OCI-LY1 (cell line): ENCODE results near the gene CAMTA1.
A peak's percentile ranks its signal among the peaks of the same experiment; 100 is the strongest.

Experiments
- H2AFZ ChIP-seq: fragments of 200-600 bp; sonication (generic), shearing (Covaris generic); 2 replicates; pipeline ENCODE4 v1.6.0; 2014; ENCODE audit warnings: antibody characterized with exemption, mild to moderate bottlenecking, low read length
- H3F3A ChIP-seq: fragments of 200-600 bp; sonication (generic), shearing (Covaris generic); 2 replicates; pipeline ENCODE4 v1.6.0; 2014; ENCODE audit warnings: mild to moderate bottlenecking, antibody characterized with exemption, low read length, moderate library complexity; ENCODE audit not compliant: insufficient read depth
- H3K27ac ChIP-seq: fragments of 200-600 bp; sonication (generic); 2 replicates; pipeline ENCODE4 v1.5.1; 2014; ENCODE audit warnings: low read length, mixed run types, mild to moderate bottlenecking, low read depth; ENCODE audit not compliant: poor library complexity, severe bottlenecking
- H3K27me3 ChIP-seq: fragments of 200-600 bp; sonication (generic); 2 replicates; pipeline ENCODE4 v1.6.0; 2014; ENCODE audit warnings: antibody characterized with exemption, mild to moderate bottlenecking, low read length, moderate library complexity; ENCODE audit not compliant: insufficient read depth
- H3K36me3 ChIP-seq: fragments of 200-600 bp; sonication (generic); 2 replicates; pipeline ENCODE4 v1.6.1; 2014; ENCODE audit warnings: mild to moderate bottlenecking, antibody characterized with exemption, low read length, moderate library complexity, mixed read lengths; ENCODE audit not compliant: insufficient read depth
- H3K4me1 ChIP-seq: fragments of 200-600 bp; sonication (generic); 2 replicates; pipeline ENCODE4 v1.5.1; 2014; ENCODE audit warnings: mild to moderate bottlenecking, low read length, moderate library complexity; ENCODE audit not compliant: insufficient read depth, severe bottlenecking
- H3K4me2 ChIP-seq: fragments of 200-600 bp; sonication (generic), shearing (Covaris generic); 2 replicates; pipeline ENCODE4 v1.6.1; 2014; ENCODE audit warnings: low read length
- H3K4me3 ChIP-seq: fragments of 200-600 bp; sonication (generic); 2 replicates; pipeline ENCODE4 v1.5.1; 2014; ENCODE audit warnings: low read length, low read depth, mild to moderate bottlenecking, mixed read lengths; ENCODE audit not compliant: poor library complexity, severe bottlenecking
- H3K79me2 ChIP-seq: fragments of 200-600 bp; shearing (Covaris generic); 2 replicates; pipeline ENCODE4 v1.6.1; 2016; ENCODE audit warnings: mixed run types, low read length, mixed read lengths; ENCODE audit not compliant: insufficient read depth
- H3K9ac ChIP-seq: fragments of 200-600 bp; sonication (generic), shearing (Covaris generic); 2 replicates; pipeline ENCODE4 v1.6.1; 2014; ENCODE audit warnings: mild to moderate bottlenecking, low read length, mixed read lengths
- H3K9me2 ChIP-seq: fragments of 200-600 bp; sonication (generic), shearing (Covaris generic); 2 replicates; pipeline ENCODE4 v1.6.1; 2014; ENCODE audit warnings: low read depth, mild to moderate bottlenecking, low read length, mixed read lengths
- H3K9me3 ChIP-seq: fragments of 200-600 bp; shearing (Covaris generic); 2 replicates; pipeline ENCODE4 v1.6.1; 2014; ENCODE audit warnings: low read length, mixed read lengths
- H4K20me1 ChIP-seq: fragments of 200-600 bp; sonication (generic), shearing (Covaris generic); 2 replicates; pipeline ENCODE4 v1.6.0; 2016; ENCODE audit warnings: mild to moderate bottlenecking, low read length; ENCODE audit not compliant: insufficient read depth
- CTCF ChIP-seq: fragments of 200-600 bp; sonication (generic), shearing (Covaris generic); IDR thresholded peaks from 2 replicates; pipeline ENCODE4 v1.5.1; 2017; ENCODE audit warnings: mild to moderate bottlenecking, antibody characterized with exemption, low read length, moderate library complexity, mixed read lengths
- EZH2 ChIP-seq: fragments of 200-600 bp; sonication (generic), shearing (Covaris generic); IDR thresholded peaks from 2 replicates; pipeline ENCODE4 v1.8.0; 2017; ENCODE audit warnings: borderline replicate concordance, mixed run types, mild to moderate bottlenecking, antibody characterized with exemption, low read length, moderate library complexity, mixed read lengths

Gene CAMTA1

GRCh38 chr1:7040969-7041695 lies 255.9 kb downstream of the CAMTA1 start:
- Histone ChIP-seq H3K27me3 (peaks cover 7% of the 10 kb centered on the region), H3K27ac (no peak overlapping the region), H3F3A (no peaks in the 10 kb centered on the region), H4K20me1 (no peaks in the 10 kb centered on the region), H3K79me2 (no peaks in the 10 kb centered on the region), H3K36me3 (no peaks in the 10 kb centered on the region), H3K4me1 (no peaks in the 10 kb centered on the region), H2AFZ (no peak overlapping the region), H3K4me2 (no peak overlapping the region), H3K9me2 (no peaks in the 10 kb centered on the region), H3K9me3 (no peaks in the 10 kb centered on the region), H3K9ac (no peak overlapping the region), H3K4me3 (no peak overlapping the region)
- no peak for TF ChIP-seq EZH2
- no peak for TF ChIP-seq CTCF

- Histone ChIP-seq H3K27me3 (peaks cover 3% of the 10 kb centered on the region; the same call in 1 of the 2 replicates), H3K4me3 (no peak overlapping the region), H3K36me3 (no peaks in the 10 kb centered on the region), H3K9me2 (no peaks in the 10 kb centered on the region), H3K79me2 (no peaks in the 10 kb centered on the region), H3F3A (no peaks in the 10 kb centered on the region), H2AFZ (no peak overlapping the region), H3K27ac (no peak overlapping the region), H4K20me1 (no peaks in the 10 kb centered on the region), H3K4me1 (no peaks in the 10 kb centered on the region), H3K9ac (no peak overlapping the region), H3K4me2 (no peak overlapping the region), H3K9me3 (no peaks in the 10 kb centered on the region)
- TF ChIP-seq EZH2 = no peak
- peak; percentile 67 for TF ChIP-seq CTCF
These were observed 257.3 kb downstream of the CAMTA1 start for GRCh38 chr1:7042322-7043190.

- no peak overlapping the region for H3K9ac ChIP-seq
- no peaks in the 10 kb centered on the region for H3K9me2 ChIP-seq
- H3K4me2 ChIP-seq = no peak overlapping the region
- peaks cover 3% of the 10 kb centered on the region; the same call in 1 of the 2 replicates for H3K27me3 ChIP-seq
- H3K9me3 ChIP-seq = no peaks in the 10 kb centered on the region
- no peaks in the 10 kb centered on the region for H3K79me2 ChIP-seq
- no peak overlapping the region for H3K4me3 ChIP-seq
- no peaks in the 10 kb centered on the region for H4K20me1 ChIP-seq
- no peaks in the 10 kb centered on the region for H3K36me3 ChIP-seq
- H2AFZ ChIP-seq = no peak overlapping the region
- no peak for TF ChIP-seq EZH2
- TF ChIP-seq CTCF = no peak
- no peaks in the 10 kb centered on the region for H3K4me1 ChIP-seq
- no peak overlapping the region for H3K27ac ChIP-seq
- H3F3A ChIP-seq = no peaks in the 10 kb centered on the region
These were observed 257.9 kb downstream of the CAMTA1 start for GRCh38 chr1:7043191-7043549.
